ENCODE results near the gene PROX1. TPM values are rescaled to one million over a fixed set of nuclear protein-coding genes. Genes with fewer than 3 reads are reported as not detected.

The PROX1 gene
- polyA plus RNA-seq, 1 experiment = 0.07 TPM

- POLR2A ChIA-PET = no interaction called here
- TF ChIP-seq, protein P1, sequence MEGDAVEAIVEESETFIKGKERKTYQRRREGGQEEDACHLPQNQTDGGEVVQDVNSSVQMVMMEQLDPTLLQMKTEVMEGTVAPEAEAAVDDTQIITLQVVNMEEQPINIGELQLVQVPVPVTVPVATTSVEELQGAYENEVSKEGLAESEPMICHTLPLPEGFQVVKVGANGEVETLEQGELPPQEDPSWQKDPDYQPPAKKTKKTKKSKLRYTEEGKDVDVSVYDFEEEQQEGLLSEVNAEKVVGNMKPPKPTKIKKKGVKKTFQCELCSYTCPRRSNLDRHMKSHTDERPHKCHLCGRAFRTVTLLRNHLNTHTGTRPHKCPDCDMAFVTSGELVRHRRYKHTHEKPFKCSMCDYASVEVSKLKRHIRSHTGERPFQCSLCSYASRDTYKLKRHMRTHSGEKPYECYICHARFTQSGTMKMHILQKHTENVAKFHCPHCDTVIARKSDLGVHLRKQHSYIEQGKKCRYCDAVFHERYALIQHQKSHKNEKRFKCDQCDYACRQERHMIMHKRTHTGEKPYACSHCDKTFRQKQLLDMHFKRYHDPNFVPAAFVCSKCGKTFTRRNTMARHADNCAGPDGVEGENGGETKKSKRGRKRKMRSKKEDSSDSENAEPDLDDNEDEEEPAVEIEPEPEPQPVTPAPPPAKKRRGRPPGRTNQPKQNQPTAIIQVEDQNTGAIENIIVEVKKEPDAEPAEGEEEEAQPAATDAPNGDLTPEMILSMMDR (IDR thresholded peaks at IDR 0.05; ENCODE audit: low read depth, low read length) = no peak
- Histone ChIP-seq H3K4me3 (ENCODE audit: low read depth, low read length) (no peak overlapping the region), H3K27ac (ENCODE audit: low read depth, low read length) (no peak overlapping the region), H3K27me3 (ENCODE audit: control insufficient read depth, insufficient read depth, low read length) (no peaks in the 10 kb centered on the region), H3K9me3 (ENCODE audit: control insufficient read depth, insufficient read depth, low read length) (no peaks in the 10 kb centered on the region)
- no peak for DNase-seq (ENCODE audit: low read depth, low spot score)
- CTCF ChIA-PET = no interaction called here
Observed at GRCh38 chr1:214043167-214043566, 55.4 kb downstream of the PROX1 start.

DNA sequence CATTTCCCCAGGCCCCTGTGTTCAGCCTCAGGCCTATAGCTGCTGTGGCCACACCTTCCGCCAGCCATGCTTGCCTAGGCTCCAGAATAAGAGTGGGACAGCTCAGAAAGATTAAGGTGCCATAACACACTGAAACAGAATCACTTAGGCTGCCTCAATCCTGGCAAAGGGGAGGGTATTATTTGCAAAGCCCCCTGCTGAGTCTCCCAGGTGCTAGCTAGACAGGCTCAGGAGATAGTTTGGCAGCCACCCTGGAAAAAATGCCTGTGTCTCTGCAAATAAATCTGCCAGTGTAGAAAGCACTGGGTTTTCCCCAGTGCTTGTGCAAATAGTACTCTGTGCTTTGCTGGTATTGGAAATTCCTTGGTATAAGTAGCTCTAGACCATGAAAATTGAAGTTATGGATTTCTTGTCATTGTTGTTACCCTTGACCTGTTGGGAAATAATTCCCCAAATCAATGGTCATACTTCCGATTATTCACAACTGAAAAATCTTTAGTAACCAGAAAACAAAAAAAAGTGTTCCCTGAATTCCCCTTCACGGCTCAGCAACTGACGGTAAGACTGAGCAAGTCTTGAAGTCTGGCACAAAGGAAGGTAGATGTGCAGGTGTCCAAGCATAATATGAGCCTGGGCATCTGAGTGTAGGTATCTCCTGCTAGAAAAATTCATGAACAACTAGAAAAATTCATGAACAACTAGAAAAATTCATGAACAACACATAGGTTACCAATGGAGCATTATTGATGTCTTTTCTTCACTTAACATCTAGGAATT is 56.9 kb downstream of the PROX1 start:
- ChIA-PET POLR2A (no interaction called here), CTCF (no interaction called here)
- no peak for DNase-seq (ENCODE audit: low read depth, low spot score)
- Histone ChIP-seq H3K27me3 (ENCODE audit: control insufficient read depth, insufficient read depth, low read length) (no peaks in the 10 kb centered on the region), H3K27ac (ENCODE audit: low read depth, low read length) (no peak overlapping the region), H3K4me3 (ENCODE audit: low read depth, low read length) (no peak overlapping the region), H3K9me3 (ENCODE audit: control insufficient read depth, insufficient read depth, low read length) (no peaks in the 10 kb centered on the region)
- TF ChIP-seq, protein P1 (IDR thresholded peaks at IDR 0.05; ENCODE audit: low read depth, low read length) = no peak

DNA sequence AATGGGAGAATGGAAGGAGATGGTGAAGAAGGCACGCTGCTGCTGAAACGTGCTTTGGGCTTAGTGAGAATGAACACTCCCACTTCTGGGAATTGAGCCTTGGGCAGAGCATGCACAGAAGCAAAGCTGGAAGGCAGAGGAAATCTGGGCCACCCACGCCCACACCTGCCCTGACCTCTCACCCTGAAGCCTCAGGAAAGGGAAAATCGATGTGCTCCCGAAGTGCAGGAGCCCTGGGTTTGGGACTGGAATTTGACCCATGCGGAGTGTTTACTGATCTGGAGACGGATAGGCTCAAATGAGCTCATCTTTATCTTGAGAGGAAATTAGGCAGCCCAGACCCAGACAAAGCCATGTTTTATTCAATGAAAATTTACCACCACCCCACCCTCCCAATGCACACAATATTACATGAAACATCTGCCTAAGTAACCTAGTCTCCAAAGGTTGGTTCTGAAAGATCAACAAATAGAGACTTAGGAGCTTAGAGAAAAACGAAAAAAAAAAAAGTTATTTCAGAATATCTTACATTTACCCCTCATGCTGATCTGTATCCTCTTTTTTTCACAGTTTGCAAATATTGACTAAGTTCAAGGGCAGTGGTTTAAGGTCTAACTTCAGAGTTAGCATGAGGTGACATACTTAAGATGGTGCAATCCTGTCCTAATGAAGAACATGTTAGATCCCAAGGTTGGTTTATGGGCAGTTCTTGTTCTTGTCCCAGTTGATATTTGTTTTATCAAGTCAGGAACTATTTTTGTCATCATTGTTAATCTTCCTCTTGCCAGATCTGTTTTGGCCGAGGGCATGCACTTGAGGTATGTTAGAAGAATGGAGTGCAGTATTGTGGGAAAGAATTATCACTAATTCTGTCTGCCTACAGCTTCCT is 63.0 kb downstream of the PROX1 start:
- H3K27me3 ChIP-seq (ENCODE audit: control insufficient read depth, insufficient read depth, low read length) = no peaks in the 10 kb centered on the region
- TF ChIP-seq, protein P1 (IDR thresholded peaks at IDR 0.05; ENCODE audit: low read depth, low read length) = no peak
- DNase-seq (ENCODE audit: low read depth, low spot score) = no peak
- H3K4me3 ChIP-seq (ENCODE audit: low read depth, low read length) = no peak overlapping the region
- POLR2A ChIA-PET = no interaction called here
- no peak overlapping the region for H3K27ac ChIP-seq (ENCODE audit: low read depth, low read length)
- CTCF ChIA-PET = interaction anchor here (0.6 kb wide), 2 partner anchors 56 to 58 kb away, joined by 5 to 8 read pairs; no protein-coding TSS in a partner anchor
- H3K9me3 ChIP-seq (ENCODE audit: control insufficient read depth, insufficient read depth, low read length) = no peaks in the 10 kb centered on the region

DNA sequence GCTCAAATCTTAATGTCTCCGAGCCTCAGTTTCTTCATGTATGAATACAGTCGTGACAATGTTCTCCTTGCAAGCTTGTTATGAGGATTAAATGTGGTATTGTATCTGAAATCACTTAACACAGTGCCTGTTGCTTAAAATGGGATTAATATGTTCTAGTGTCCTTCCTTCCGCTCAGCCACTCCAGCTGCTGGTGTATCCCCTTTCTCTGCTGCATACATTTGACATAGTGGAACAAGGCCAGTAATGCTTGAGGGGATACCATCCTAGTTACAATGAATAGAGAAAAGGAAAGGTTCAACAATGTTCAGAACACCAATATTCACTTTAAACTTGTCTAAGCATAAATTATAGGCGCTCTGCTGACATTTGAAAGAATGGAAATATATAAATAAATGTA is 64.0 kb downstream of the PROX1 start:
- CTCF ChIA-PET = no interaction called here
- TF ChIP-seq, protein P1 (IDR thresholded peaks at IDR 0.05; ENCODE audit: low read depth, low read length) = no peak
- DNase-seq (ENCODE audit: low read depth, low spot score) = no peak
- POLR2A ChIA-PET = no interaction called here
- Histone ChIP-seq H3K27me3 (ENCODE audit: control insufficient read depth, insufficient read depth, low read length) (no peaks in the 10 kb centered on the region), H3K4me3 (ENCODE audit: low read depth, low read length) (no peak overlapping the region), H3K9me3 (ENCODE audit: control insufficient read depth, insufficient read depth, low read length) (no peaks in the 10 kb centered on the region), H3K27ac (ENCODE audit: low read depth, low read length) (no peak overlapping the region)

DNA sequence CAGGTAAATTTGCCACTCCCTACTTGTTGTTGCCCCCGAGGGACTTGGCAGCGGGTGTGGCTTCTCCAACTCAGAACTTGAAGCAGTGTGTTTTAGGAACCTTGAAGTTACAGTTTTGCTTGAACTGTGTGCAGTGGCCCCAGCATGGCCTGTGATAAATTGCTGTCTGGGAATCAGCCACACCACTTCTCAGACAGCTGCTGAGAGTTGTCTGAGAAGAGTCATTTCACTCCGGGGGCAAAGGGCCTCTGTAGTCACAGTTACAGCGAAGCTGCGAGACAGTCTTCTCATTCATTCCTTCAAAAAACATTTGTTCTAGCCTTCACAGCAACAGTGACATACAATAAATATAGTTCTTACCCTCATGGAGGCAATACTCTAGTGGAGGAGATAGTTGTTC is 70.3 kb downstream of the PROX1 start:
- Histone ChIP-seq H3K27ac (ENCODE audit: low read depth, low read length) (no peak overlapping the region), H3K27me3 (ENCODE audit: control insufficient read depth, insufficient read depth, low read length) (peaks cover 4% of the 10 kb centered on the region), H3K9me3 (ENCODE audit: control insufficient read depth, insufficient read depth, low read length) (no peaks in the 10 kb centered on the region), H3K4me3 (ENCODE audit: low read depth, low read length) (no peak overlapping the region)
- DNase-seq (ENCODE audit: low read depth, low spot score) = no peak
- TF ChIP-seq, protein P1 (IDR thresholded peaks at IDR 0.05; ENCODE audit: low read depth, low read length) = no peak
- POLR2A ChIA-PET = no interaction called here
- CTCF ChIA-PET = no interaction called here

All from AG04450 (cell line).